ENCODE results near the gene CABLES2.
A peak's percentile ranks its signal among the peaks of the same experiment; 100 is the strongest.

Gene CABLES2

DNA sequence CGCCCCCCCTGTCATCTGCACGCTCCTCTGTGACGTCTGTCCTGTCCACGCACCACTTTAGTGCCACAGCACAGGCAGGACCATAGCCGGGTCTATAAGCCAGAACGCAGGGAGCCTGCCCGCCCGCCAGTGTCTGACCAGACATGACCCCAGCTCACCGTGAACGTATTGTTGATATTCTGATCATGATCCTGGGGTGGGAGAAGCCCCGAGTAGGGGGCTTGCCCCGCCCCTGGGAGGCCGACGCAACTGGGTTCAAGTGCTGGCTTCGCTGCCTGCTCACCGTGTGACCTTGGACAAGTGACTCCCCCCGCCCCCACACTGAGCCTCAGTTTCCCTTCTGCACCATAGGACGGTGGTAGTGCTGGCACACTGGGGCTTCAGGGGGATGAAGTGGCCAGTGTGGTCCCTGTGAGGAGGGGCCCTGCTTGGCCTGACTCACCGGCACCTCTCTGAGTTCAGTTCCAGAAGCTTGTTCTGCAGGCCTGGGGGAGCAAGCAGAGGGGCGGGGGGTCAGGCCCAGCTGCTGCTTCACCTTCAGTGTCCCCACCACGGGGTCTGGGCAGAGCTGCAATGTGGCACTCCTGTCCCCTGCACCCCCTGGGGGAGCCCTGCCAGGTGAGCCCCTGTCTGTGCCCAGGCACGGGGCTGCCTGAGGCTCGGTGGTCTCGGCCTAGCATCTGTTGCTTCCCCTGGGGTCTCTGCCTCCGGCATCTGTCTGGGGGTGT lies 11.1 kb upstream of the CABLES2 start:
- DNase-seq: no peak

DNA sequence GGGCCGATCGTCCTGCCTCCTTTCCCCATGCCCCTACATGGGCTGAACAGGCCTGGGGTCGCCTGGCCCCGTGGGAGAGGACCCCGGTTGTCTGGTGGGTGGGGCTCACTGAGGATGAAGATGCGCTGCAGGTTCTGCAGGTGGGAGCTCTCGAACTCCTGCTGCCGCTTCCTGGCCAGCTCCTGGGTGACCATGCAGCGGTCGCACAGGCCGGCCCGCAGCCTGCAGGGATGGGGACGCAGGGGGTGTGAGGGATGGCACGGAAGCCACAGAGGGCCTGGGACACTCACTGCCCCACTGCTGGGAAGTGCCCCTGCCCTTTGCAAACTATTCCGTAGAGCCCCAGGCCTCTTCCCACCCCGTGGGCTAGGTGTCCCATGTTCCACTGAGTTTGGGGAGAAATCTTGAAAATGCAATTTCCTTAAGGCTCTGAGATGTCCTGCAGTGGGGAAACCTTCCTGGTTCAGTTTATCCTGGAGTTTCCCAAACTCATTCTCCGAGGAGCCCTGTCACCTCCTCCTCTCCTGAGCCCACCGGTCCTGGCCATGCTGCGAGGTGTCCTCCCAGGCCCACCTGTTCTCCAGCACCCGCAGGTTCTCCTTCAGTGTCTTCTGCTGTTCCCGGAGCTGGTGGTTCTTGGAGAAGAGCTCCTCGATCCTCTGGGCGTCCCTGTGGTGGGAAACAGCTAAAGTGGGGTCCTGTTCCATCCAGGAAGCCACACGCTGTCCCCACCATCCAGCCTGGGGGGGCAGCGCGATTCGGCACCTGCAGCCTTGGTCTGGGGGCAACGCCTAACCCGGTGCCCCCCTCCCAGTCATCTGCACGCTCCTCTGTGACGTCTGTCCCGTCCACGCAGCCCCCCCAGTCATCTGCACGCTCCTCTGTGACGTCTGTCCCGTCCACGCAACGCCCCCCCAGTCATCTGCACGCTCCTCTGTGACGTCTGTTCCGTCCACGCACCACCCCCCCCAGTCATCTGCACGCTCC lies 9.9 kb upstream of the CABLES2 start:
- no peak for DNase-seq

DNA sequence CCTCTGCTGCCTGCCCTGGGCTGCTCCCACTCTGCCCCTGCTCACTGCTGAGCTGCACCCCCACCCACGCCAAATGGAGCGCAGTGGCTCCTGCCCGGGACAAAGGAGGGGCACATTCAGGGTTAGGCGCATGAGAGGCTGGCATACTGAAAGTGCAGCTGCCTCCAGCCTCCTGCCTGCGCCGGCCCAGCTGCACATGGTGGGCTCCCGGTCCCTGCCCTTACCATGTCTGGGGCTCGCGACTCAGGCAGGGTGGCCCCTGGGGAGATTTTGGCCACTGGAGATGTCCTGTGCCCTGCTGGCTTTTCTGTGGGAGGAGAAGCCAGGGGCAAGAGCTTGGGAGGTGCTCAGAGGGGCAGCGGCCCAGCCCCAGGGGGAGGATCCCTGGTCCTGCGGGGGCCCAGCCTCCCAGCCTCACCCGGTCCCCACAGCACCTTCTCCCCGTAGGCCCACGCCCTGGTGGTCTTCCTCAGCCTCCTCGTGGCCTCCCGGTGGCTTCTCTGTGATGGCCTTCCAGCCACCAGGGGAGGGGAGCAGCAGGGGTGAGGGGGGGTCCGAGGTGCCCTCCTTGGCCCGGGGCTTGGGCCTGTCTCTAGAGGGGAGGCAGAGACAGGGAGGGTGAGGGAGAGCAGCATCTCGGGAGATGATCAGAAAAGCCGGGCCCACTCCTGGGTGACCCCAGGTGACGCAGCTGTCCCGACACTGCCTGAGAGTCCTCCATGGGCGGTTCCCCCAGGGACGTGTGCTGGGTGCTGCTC lies 8.4 kb upstream of the CABLES2 start:
- no peak for DNase-seq

DNA sequence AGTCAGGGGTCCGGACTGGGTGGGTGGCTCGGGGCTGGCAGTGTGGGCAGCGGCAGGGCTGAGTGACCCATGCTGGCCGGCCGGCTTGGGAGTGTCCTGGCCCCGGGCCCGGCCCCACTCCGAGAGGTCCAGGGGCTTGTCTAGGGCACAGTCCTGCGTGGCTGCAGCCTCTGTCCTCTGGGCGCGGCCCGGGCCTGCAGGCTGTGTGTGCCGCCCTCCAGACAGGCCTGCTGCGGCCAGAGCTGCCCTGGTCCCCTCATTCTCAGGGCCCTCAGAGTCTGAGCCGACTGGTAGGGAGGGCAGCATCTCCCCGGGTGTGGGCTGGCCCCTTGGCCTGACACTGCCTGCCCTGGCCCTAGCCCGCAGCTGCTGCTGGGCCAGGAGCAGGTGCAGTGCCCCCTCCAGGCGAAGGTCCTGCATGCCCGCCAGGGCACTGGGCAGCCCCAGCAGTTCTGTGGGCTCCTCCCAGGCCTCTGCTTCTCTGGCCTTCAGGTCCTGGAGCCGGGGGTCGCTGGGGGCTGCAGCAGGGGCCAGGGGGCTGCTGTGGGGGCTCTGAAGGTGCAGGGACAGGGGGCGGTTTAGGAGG lies 6.9 kb upstream of the CABLES2 start:
- DNase-seq: no peak

DNA sequence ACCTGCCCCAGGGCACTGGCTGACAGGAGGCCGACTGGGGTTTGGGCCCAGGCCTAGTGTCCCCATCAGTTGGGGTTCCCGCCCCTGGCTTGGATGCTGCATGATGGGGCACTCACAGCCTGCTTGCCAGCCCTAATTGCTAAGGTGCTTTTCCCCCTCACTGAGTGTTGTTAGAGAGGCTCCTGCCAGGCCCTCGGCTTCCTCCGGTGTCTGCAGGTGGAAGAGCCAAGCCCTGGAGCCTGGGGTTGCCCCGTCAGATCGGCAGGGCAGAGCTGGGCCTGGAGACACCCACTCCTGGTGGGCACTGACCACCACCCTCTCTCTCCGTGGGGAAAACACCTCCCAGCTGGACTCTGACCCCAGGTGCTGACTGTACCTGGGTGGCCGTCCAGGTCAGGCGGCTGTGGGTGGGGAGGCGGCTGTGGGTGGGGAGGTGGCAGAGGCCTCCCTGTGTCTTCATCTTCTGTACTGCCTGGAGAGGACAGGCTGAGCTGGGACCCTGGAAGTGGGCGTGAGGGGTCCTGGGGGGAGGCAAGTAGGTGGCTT lies 6.0 kb upstream of the CABLES2 start:
- no peak for DNase-seq

DNA sequence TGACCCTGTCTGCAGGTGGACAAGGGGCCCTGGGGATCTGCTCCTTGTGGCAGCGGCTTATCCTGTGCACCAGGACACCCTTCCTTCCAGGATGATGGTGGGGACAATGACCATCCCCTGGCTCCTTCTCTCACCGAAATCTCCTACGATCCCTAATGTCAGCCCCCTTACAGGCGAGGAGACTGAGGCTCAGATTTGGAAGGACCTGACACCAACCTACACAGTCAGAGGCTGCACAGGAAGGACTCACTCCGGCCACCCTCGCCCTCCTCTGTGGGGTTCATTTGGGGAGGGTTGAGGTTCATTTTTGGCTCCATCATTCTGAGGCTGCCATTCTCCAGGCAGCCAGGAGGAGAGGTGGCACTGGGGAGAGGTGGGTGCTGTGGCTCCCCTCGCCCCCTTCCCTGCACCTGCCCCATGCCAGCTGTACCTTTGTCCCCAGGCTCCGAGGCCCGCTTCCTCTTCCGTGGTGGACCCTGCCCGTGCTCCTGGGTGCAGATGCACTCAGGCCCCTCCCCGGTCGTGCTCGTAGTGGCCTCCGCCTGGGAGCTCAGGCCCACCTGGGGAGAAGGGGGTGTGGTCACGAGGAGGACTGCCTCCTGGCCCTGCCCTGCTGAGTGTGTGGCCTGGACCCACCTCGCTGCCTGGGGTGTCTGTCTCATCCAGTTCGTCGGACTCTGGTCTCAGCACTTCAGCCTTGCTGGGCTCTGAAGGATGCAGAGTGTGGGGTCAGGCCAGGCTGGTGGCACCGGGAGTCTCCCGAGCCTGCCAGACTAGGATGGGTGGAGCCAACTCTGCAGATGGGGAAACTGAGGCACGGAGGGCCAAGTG lies 5.3 kb upstream of the CABLES2 start:
- no peak for DNase-seq

DNA sequence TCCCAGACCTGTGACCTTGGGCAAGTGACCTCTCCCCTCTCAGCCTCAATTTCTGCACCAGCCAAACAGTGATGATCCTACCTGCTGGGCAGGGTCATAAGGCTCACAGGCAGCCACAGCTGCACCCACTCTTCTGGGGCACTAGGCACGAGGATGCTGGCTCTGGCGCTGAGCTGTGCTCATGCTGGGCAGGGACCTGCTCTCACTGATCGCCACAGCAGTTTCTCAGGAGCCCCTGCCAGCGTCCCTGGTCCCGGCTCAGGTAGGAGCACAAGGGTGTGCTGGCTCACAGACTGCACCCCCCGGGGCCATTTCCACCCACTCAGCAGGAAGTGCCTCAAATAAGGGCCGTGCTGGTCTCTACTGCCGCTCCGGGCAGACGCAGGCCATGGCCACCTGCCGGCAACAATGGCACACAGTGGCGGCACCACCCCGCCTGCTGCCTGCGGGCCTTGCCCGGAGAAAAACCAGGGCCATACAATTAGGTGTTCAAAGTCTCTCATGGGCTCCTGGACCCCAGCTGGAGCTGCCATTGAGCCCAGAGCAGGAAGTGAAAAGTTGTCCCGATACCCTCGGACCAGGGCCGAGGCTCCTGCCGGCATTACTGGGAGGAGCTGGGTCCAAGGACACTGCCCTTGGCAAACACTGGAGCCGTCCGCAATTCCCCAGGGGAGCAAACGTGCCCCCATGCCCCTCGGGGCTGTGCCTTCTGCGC lies 4.6 kb upstream of the CABLES2 start:
- DNase-seq: no peak

DNA sequence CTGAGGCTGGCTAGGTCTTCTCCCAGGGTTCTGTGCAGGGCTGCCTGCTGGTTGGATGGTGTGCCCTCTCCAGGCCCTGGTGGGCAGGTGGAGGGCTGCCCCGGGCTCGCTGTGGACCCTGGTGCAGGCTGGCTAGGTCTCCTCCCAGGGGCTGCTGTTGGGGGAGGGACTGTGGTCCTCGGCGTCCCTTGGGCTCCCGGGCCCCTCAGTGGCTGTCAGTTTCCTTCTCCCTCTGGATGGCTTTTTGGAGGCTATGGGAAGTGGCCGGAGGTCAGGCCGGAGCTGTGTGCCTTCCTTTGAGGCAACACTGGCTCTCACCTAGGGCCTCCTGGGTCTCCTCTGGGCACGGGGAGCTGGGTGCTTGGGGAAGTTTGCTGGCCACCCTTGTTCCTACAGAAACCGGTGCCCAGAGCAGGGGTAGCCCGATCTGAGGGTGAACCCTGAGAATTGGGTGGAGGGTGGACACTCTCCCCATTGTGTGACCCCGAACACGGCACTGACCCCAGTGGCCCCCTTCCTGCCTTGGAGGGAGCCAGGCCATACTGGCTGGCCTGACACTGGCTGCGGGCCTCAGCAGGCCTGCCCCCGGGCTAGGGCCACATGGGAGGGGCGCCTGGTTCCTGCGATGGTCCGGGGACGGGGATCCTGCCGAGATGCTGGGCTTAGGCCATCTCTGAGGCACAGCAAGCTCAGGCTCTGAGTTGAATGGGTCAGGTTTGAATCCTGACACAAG lies 3.8 kb upstream of the CABLES2 start:
- no peak for DNase-seq

DNA sequence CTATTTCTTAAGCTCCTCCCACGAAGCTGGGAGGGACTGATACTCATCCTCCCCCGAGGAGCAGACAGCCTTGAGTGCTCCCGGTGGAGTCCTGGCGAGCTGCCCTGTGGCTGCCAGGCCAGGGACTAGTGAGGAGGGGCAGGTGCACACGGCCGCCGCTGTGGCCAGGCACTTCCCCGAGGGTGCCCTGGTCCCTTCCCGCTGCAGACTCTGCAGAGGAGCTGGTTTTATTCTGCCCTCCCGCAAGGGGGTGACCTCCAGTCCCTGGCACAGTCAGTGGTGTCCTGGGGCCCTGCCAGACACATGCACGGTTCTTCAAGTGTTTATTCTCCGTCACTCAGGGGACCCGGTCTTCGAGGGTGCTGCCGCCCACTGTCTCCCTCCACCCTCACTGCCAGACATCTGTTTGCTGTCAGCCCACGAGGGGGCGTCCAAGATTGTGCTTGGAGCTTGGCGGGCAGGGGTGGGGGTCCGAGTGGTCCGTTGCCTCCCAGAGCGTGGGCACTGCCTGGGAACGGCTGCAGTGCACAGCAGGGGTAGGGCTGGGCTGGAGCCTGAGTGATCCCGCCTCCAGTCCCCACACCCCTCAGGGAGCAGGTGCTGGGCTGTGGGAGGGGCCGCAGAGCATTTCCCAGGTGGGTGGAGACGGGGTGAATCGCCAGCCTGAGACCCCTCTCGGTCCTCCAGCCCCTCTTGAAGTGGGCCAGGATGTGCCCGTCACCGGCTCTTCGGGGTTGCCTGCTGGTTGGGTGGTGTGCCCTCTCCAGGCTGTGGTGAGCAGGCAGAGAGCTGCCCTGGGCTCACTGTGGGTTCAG lies 3.1 kb upstream of the CABLES2 start:
- peak; percentile 15 for DNase-seq

DNA sequence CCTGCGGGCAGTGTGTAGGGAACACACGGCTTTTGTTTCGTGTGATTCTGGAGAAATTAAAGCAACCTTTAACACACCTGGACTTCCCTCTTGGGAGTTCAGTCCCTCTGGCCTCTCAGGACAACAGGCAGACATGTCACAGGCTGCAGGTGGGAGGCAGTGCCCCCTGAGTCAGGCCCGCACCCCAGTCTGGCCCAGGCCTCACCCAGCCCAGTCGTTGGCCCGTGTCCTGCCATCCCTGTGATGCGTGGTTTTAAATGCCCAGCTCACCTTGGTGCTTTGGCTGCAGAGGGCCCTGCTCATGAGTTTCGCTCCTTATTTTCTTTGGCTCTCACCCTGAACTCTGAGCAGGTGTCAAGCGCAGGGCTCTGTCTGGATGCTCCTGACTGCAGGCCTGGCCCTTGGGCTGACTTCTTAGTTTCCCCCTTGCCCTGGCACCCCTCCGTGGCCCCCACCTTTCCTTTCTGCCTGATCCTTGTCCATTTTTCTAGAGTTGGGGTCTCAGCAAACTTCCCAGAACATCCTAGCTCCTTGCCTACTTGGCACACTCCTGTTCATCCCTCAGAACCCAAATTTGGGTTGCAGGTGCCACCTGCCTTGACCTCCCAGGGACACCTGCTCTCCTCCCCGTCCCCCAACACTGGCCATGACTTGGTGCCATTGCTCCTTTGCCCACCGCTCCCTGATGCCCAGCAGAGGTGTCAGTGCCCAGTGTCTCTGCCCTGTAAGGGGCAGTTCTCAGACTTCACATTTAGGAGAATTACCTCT lies 2.2 kb upstream of the CABLES2 start:
- no peak for DNase-seq

DNA sequence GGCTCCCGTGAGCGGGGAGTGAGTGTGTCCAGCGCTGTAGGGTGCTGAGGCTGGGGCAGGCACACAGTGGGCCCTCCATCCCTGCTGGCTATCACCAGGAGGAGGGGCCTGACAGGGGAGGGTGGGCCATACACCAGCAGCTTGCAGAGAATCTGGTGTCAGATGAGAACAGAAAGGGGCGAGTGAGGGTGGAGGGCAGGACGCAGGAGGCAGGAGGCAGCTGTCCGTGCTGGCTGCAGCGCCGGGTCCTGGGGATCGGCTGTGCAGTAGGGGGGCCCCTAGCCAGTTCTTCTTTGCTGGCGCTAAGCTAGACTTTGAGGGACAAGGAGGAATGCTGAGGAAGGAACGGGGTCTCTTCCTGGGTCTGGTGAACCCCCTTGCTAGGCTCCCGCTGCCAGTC lies 1.6 kb upstream of the CABLES2 start:
- no peak for DNase-seq

DNA sequence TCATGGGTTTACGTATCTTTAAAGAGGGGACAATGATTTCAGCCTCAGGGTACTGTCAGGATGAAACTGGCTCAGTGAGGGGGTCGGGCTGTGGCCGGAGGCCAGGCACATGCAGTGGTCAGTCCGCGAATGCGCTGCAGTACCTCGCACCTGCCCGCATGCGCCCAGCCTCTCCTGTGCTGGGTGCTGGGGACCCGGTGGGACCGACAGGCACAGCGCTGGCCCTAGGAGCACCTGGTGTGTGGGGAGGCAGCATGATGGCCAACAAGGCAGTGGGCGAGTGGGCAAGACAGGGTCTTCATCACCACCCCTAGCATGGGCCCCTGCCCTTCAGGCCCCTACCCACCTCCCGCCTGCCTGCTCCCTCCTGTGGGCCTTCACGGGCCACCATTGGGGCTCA lies 970 bp upstream of the CABLES2 start:
- no peak for DNase-seq

DNA sequence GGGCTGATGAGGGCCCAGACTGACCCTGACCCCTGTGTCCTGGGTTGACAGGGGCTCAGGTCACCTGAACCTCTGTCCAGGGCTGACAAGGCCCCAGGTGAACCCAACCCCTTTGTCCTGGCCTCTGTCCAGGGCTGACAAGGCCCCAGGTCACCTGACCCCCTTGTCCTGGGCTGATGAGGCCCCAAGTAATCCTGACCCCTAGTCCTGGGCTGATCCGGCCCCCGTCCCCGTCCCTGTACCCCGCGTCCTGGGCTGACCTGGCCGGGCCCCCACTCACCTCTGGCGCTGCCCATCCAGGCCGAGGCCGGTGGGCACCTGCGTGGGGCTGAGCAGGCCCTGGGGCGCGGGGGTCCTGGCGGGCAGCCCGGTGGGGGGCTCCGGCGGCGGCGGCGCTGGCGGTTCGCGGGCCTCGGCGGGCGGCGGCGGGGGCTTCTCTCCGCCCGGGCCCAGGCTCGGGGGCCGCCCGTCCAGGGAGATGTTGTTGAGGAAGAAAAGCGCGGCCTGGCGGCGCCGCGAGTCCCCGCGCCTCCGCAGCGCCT lies 379 bp downstream of the CABLES2 start:
- no peak for DNase-seq

DNA sequence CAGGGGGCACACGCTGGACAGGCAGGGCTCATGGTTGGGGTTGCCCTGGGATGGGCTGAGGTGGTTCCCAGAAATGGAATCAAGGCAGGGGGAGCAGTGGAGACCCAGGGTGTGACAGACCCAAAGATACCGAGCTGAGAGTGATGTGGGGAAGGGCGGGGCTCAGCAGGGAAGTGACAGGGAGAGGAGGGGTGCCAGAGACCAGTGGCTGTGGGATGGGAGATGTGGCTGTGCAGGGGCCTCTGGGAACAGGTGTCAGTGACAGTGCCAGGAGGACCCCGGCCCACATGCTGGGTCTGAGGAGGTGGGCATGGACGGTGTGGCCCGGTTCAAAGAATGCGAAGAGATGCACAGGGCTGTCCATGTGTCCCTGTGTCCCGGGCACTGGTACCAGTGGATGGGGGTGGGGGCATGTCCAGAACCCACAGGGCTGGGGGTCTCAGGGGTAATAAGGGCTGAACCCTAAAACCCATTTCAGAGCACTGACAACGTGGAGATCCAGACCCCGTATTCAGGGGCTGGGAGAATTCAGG lies 1.0 kb downstream of the CABLES2 start:
- no peak for DNase-seq

DNA sequence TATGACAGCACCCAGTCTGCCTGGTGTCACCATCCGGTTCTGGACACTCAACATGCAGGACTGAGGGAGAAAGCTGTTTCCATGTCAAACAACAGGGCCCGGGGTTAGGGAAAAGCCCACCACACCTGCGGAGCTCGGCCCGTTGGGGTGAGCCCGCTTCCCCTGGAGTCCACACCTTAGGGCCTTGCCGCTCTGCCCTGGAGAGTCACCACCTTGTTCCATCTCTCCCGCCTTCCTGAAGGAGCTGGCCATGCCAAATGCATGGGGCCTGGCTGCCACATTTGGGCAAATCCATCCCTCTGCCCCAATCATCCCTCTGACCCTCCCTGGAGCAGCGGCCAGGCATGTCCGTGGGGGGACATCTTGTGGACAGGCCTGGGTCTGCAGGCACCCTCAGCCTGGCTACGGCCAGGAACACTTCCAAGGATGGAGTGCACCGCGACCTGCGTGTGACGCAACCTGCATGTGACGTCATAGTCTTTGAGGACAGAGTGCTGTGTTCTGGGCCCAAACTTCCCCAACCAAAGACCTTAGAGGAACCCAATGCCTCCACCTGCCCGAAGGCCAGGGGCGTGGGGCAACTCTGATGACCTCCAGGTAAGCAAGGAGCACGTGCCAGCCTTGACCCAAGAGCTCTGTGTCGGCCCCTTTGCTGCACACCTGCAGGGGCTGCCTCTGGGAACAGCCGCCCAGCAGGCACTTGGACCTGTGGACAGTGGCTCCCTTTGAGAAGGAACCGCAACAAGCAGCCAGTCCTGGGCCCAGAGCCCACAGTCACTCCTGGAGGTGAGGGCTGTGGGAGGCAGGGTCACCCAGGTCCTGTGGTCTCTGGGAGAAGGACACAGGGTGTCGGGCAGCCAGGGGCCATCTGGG lies 1.7 kb downstream of the CABLES2 start:
- DNase-seq: peak; percentile 3

DNA sequence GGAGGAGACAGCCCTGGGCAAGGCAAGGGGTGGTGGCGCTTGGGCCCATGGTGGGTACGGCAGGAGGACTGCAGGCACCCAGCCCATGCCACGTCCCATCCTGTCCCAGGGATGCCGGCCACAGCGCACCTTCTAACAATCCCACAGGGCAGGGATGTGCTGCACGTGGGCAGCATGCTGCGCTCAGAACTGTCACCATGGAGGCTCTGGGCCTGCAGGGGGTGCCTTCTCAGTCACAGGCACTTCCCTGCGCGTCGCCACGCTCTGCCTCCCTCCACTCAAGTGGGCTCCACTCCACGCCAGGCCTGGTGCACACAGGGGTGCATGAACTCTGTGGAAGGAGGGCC lies 2.4 kb downstream of the CABLES2 start:
- DNase-seq: no peak

DNA sequence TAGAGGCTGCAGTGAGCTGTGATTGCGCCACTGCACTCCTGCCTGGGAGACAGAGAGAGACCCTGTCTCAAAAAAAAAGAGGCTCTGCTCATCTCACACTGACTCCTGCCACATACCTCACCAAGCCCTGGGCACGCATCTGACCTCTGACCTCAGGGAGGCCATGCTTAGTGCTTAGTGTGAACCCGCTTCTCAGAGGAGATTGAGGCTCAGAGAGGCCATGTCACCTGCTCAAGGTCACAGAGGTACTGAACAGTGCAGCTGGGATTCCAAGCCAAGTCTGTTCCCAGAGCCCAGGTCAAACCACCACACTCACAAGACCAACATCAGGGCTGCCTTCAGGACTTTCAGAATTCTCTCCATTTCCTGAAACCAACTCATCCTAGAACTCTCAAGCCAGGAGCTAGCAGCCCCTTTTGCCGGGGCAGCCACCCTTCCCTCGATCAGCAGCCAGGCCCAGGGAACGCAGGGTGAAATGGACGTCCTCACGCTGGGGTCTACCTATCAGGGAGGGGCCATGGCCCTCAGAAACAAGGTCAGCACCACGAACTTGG lies 2.9 kb downstream of the CABLES2 start:
- no peak for DNase-seq

Measured in GF-D8 (cell line).